GM08714 (cell line): Measurements from ENCODE around the gene KCNQ1.

Experiments
- H3K4me3 ChIP-seq: fragments of 200-500 bp; sonication (Bioruptor generic); 2 replicates; pipeline ENCODE4 v1.5.1; 2014; ENCODE audit warnings: mild to moderate bottlenecking, low read length, inconsistent platforms
- ZNF274 ChIP-seq: IDR thresholded peaks from 2 replicates; pipeline ENCODE4 v1.6.1; 2012; ENCODE audit warnings: mild to moderate bottlenecking, low read depth, low read length

Gene KCNQ1

DNA sequence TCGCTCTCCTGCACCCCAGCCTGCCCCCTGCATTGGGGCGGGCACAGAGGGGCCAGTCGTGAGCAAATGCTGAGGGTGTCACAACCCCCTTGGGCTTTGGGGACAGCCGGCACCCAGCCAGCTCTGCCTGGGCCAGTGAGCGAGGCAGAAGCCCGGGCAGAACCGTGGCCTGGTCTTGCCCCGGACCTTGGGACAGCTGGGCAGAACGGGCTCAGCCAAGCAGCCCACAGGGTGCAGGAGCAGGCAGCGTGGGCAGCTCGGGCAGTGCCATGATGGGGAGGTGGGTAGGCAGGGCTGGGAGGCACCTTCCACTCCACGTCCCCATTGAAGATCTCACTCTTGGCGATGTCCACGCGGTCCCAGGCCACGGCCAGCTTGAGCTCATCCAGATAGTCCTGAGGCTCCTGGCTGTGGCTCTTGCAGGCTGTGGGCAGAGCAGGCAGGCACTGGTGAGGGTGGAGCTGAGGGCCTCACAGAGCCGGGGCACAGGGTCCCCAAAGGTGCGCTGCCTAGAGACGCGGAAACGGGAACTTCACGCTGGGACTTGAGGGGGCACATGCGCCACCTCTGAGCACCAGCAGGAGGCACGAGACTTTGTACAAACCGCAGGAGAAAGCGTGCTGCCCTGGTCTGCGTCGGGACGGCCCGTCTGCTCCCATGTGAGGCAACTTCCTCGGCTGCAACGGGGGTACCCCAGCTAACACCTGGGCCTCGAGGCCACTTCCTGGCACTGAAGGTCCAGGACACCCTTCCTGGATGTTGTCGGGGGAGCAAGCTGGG lies 29.0 kb upstream of the KCNQ1 start:
- TF ChIP-seq ZNF274: no peak
- no peak overlapping the region for H3K4me3 ChIP-seq

DNA sequence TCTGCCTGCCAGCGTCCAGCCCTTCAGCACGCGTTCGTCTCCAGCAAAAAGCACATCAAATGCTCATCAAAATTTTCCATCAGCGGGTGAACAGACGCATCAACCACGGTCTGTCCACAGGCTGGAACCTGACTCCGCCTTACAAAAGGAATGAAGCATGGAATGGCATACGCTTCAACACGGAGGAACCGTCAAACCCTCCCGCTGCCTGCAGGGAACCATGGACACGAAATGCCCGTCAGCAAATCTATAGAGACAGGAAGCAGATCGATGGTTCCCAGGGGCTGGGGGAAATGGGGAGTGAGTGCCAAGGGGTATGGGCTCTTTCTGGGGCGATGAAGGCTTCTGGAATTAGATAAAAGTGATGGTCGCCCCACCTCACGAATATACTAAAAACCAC lies 28.0 kb upstream of the KCNQ1 start:
- TF ChIP-seq ZNF274: no peak
- no peak overlapping the region for H3K4me3 ChIP-seq

DNA sequence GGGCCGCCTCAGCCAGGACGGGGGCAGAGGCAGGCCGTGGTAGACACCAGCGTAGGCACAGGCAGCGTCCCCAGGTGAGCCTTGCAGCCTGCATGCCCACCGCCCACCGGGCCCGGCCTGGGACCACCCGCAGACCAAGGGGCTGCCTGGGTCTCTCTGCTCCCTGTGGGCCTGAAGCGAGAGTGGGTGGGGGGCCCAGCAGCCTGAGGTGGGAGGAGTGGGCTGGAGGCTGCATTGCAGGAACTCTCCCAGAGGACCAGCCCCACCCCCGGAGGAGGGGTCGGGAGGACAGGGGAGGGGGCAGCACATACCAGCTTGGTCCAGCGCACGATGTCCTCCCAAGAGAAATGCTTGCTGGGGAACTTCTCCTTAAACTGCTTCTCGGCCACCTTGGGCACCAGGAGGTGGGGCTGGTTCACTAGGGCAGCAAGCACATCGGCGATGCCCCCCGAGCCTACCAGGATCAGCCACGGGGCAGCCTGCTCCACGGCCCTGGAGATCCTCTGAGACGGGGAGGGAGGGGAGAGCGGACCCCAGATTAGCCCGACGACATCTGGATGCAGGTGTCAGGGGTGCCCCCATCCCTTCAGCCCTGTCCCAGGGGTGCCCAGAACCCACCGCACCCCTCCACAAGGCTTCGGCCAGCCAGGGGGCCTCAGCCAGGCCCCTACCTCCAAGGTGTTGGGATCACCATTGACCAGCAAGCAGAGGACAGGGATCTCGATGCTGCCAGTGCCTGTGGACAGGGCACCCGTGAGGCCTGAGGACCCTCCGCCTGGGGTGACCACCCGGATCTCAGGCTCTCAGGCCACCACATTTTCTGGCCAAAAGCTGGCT lies 26.7 kb upstream of the KCNQ1 start:
- TF ChIP-seq ZNF274: no peak
- H3K4me3 ChIP-seq: no peak overlapping the region

DNA sequence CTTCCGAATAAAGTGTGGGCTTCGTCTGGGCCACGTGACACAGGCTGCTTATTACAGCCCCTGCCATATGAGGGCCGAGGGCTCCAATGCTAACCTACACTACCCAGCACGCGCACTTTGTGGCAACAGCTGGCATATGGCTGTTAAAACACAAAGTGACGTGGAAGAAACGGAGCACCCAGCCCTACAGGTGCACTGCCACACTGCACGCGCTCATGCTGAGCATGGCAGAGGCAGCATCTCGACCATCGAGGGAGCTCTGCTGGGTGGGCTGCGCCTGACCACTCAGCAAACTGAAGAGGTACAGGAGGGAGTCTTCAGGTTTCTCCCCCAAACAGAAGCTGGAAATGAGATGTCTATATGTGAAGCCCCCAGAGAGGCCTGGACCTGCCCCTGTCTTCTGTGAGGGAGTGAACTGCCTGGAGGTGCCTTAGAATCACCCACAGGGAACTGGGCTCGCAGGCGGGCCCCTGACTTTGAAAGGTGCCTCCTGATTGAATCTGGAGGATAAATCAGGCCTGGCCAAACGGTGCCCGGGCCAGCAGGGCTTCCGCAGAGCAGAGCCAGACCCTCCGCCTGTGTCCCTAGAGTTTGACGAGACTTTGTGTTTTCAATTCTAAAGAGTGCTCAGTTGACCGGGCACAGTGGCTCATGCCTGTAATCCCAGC lies 26.0 kb upstream of the KCNQ1 start:
- no peak overlapping the region for H3K4me3 ChIP-seq
- TF ChIP-seq ZNF274: no peak

DNA sequence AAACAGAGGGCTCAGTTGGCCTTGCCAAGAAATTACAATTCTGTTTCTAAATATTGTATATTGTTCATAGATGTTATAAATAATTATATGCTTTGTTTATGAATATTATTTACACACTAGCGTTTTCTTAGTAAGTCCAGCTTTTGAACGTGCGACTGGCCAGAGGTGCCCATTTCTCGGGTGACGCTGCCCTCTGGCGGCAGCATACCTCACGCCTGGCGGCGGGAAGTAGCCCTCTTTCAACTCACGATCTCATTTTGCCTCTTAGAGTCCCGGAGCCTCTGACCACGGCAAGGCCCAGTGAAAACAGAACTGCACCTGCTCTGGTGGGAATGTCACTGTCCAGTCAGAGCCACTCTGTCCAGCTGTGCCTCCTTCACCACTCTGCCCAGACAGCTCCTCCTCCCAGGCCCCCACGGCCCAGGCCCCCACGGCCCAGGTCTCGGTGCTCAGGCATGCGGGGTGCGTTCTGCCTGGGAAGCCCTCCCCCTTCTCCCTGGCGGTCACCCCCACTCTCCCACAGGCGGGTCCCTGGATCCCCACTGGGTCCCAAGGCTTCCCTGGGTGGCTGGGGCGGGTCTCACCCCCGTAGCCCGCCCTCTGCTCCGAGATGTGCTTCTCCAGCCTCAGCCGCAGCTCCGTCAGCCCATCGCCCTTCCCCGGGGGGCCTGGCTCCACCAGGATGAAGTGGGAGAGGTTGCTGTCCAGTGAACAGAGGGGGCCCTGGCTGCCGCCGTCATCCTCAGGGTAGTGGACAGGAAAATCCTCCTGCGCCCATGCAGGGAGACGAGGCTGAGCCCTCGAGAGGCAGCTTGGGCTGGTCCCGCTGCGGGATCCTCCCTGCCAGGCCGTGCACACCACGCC lies 24.9 kb upstream of the KCNQ1 start:
- no peak for TF ChIP-seq ZNF274
- H3K4me3 ChIP-seq: no peak overlapping the region

DNA sequence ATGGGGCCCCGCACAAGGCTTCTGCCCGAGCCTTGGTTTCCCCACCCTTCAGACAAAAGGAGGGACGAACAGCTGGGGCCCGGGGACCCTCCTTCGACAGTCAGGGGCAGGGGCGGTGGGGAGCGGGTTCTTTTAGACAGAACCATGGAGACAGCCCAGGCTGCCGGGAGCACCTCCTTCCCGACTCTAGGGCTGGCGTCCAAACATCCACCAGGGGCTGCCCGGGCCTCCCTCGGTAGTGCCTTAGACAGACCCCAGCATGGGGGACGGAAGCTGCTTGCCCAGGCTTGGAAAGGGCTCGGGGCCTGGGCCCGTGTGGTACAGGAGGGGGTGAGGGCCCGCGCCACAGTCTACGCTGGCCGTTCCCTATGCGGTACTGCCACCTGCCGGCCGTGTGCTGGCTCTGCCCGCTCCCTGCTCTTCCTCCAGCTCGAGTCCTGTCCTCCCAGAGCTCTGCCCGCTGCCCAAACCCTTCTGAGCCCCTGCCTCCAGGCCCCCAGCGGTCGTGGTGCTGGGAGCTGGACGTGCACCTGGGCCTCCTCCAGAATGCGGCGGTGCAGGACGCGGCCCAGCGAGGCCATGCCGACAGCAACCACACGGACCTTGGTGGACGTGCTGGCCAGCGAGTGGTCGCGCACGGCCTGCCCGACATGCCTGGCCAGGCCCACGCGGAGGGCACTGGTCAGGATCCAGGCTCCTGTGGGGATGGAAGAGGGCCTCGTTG lies 24.1 kb upstream of the KCNQ1 start:
- no peak for TF ChIP-seq ZNF274
- no peak overlapping the region for H3K4me3 ChIP-seq

DNA sequence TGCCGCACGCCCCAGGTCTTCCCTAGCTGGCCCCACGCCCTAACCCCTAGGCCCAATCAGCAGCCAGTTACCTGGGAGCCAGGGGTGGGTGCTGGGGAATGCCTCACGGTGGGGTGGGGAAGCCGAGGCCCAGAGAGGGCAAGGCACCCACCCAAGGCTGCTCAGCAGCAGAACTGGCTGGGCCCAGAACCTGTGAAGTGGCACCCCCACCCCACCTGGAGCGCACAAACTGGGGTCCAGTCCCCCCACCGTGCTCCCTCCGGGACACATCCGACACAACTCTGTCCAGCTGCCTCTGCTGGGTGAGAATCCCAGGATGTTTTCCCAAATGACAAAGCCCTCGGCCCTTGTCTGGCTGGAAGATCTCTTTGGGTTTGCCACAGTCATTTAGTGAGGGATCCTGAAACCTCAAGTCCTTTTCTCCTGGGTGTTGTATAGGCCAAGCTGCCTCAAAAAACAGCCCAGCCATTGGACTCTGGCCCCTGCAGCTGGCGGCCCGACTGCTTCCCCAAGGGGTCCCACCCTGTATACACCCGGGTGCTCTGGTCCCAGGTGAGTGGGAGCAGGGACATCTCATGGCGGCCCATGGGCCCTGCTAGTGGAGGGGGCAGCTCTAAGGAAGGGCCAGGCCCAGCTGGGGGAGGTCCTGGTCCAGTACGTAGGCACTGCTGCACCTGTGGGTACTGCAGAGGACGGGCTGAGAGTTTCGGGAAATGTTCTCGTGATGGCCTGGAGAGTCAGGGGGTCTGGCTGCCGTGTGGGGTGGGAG lies 23.4 kb upstream of the KCNQ1 start:
- no peak for TF ChIP-seq ZNF274
- no peak overlapping the region for H3K4me3 ChIP-seq

DNA sequence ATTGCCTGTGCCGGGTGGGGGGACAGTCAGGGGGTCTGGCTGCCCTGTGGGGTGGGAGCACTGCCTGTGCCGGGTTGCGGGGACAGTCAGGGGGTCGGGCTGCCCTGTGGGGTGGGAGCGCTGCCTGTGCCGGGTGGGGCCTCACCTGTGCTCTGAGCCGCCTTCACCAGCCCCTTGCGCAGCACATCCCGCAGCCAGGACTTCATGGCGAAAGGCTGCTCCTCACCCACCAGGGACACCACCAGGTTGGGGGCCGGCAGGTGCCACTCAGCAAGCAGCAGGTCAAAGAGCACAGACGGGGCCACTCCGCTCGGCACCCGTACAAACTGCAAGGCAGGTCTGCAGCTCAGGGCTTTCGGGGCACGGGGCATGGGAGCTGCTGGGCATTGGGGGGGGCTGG lies 22.8 kb upstream of the KCNQ1 start:
- TF ChIP-seq ZNF274: no peak
- H3K4me3 ChIP-seq: no peak overlapping the region

DNA sequence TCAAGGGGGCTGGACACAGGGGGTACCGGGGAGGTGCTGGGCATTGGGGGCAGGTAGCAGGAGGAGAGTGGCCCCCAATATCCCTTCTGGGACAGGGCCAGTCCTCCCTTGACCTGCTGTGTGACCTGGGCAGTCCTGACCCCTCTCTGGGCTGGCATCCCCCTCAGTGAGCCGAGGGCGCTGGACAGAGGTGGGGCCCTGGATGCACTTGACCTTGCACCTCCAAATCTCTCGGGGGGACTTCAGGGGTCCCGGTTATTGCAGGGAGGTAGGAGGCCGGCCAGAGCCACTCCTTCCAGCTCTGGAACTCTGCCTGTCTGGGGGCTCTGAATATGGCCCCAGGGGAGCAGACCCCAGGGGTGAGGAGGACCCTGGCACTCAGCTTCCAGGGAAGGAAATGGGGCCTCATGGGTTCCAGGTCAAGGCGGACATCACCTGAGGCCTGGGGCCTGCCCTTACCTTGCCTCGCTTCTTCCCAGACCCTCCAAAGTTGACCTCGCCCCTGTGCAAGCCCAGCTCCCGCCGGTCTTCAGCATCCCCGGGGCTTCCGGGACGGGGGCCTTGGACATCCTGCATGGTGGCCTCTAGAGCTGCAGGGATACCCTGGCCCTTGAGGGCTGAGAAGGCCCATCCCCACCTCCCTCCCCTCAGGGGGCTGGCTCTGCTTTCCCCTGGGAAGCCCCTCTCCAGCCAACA lies 22.2 kb upstream of the KCNQ1 start:
- H3K4me3 ChIP-seq: no peak overlapping the region
- TF ChIP-seq ZNF274: no peak

DNA sequence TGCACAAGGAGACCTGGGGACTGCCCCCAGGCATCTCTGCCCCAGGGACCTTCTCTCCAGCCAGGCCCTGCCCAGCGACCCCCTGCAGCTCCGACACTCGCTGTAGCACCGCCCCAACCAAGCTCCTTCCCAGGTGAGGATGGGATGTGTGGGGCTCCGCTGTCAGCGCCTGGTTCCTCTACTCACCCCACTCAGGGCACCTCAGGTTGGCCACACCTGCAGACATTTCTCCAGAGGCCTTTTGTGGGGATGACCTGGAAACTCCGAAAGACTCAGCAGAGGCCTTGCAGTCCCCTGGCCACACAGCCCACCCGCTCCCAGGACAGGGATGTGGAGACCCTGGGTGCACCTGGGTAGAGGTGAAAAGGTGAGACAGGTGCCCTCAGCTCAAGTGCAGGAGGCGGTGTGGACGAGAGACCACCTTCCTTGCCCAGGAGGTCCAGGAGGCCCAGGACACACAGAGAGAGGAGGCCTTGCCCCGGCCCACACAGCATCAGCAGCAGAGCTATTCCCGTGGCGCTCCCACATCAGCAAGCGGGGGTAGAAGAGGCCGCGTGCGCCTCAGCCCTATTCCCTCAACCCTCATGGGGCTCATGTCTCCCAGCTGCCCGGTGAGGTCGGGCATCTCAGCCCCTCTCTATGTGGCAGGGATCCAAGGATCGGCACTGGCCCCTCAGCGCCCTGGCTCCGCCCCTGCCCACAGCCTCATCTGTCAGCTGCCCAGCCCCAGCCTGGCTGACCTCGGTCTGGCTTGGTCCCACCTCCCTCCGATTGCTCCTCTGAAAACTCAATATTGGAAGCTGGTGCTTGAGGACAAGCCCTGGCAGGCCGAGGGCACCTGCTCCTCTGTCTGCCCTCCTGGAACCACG lies 21.4 kb upstream of the KCNQ1 start:
- H3K4me3 ChIP-seq: no peak overlapping the region
- no peak for TF ChIP-seq ZNF274

DNA sequence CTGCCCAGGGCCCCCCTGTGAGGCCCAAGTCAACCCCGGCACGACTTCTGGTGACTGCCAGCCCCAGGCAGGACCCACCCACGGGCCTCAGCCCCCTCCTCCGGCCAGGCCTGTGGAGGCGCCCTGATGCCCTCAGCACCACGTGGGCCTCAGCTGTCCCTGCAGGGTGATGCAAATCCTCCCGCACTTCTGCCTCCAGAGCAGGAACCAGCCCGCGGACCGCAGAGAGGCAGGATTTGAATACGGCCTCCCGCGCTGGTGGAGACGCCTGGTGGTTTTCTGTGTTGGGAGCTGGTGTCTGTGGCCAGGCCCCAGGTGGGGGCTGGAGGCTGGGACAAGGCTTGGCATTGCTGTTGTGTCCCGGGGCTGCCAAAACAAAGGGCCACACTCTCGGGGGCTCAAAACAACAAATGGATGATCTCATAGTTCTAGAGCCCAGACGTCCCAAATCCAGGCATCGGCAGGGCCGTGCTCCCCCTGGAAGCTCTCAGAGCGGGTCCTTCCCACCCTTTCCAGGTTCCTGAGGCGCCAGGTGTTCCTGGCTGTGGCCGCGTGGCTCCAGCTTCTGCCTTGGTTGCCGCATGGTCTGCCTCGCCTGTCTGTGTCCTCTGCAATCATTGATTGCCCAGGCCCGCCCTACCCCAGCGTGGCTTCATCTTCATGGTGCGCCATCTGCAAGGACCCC lies 19.9 kb upstream of the KCNQ1 start:
- no peak for TF ChIP-seq ZNF274
- H3K4me3 ChIP-seq: no peak overlapping the region
